ENCODE results near the gene SELENOO. TPM values are rescaled to one million over a fixed set of nuclear protein-coding genes. Genes with fewer than 3 reads are reported as not detected.

The SELENOO gene
- total RNA-seq, 1 experiment from 2014 or later = 21.9 TPM

GRCh38 chr22:50169181-50169759, 31.5 kb upstream of the SELENOO start:
- Mint-ChIP-seq H3K36me3 (ENCODE audit: insufficient read depth, unreplicated experiment) (peaks cover 6% of the 10 kb centered on the region), H3K4me3 (ENCODE audit: unreplicated experiment) (peak overlapping the region; percentile 55), H3K4me1 (ENCODE audit: insufficient read depth, unreplicated experiment) (no peaks in the 10 kb centered on the region), H3K27ac (ENCODE audit: low read depth, unreplicated experiment) (no peak overlapping the region), H3K27me3 (ENCODE audit: insufficient read depth, unreplicated experiment) (peaks cover 18% of the 10 kb centered on the region), H3K9me3 (ENCODE audit: unreplicated experiment) (no peaks in the 10 kb centered on the region)
- ChIA-PET POLR2A (no interaction called here), CTCF (no interaction called here)
- no TSS peak for BruUV-seq (replicated peaks)
- TF ChIP-seq CTCF (IDR thresholded peaks at IDR 0.05; ENCODE audit: unreplicated experiment) = no peak
- no peak for DNase-seq (ENCODE audit: unreplicated experiment)
- intact Hi-C loops (cut with micrococcal nuclease) = no loop called here

- ChIA-PET POLR2A (no interaction called here), CTCF (no interaction called here)
- Mint-ChIP-seq H3K27me3 (ENCODE audit: insufficient read depth, unreplicated experiment) (peaks cover 18% of the 10 kb centered on the region), H3K4me1 (ENCODE audit: insufficient read depth, unreplicated experiment) (no peaks in the 10 kb centered on the region), H3K27ac (ENCODE audit: low read depth, unreplicated experiment) (no peak overlapping the region), H3K9me3 (ENCODE audit: unreplicated experiment) (no peaks in the 10 kb centered on the region), H3K4me3 (ENCODE audit: unreplicated experiment) (peak overlapping the region; percentile 56), H3K36me3 (ENCODE audit: insufficient read depth, unreplicated experiment) (peaks cover 6% of the 10 kb centered on the region)
- intact Hi-C loops (cut with micrococcal nuclease) = no loop called here
- TF ChIP-seq CTCF (IDR thresholded peaks at IDR 0.05; ENCODE audit: unreplicated experiment) = no peak
- BruUV-seq (replicated peaks) = no TSS peak
- DNase-seq (ENCODE audit: unreplicated experiment) = no peak
Measured at GRCh38 chr22:50169774-50170341, 31.0 kb upstream of the SELENOO start.

- POLR2A ChIA-PET = no interaction called here
- no TSS peak for BruUV-seq (replicated peaks)
- intact Hi-C loops (cut with micrococcal nuclease) = no loop called here
- Mint-ChIP-seq H3K9me3 (ENCODE audit: unreplicated experiment) (no peaks in the 10 kb centered on the region), H3K36me3 (ENCODE audit: insufficient read depth, unreplicated experiment) (peaks cover 6% of the 10 kb centered on the region), H3K27ac (ENCODE audit: low read depth, unreplicated experiment) (no peak within 1 kb of the TSS), H3K27me3 (ENCODE audit: insufficient read depth, unreplicated experiment) (peaks cover 18% of the 10 kb centered on the region), H3K4me3 (ENCODE audit: unreplicated experiment) (peak within 1 kb of the TSS; percentile 68), H3K4me1 (ENCODE audit: insufficient read depth, unreplicated experiment) (no peaks in the 10 kb centered on the region)
- CTCF ChIA-PET = interaction anchor here (1.1 kb wide), 1 partner anchor 20 kb away, joined by 4 read pairs; no protein-coding TSS in a partner anchor
- no peak for DNase-seq (ENCODE audit: unreplicated experiment)
- no peak for TF ChIP-seq CTCF (IDR thresholded peaks at IDR 0.05; ENCODE audit: unreplicated experiment)
Measured at GRCh38 chr22:50170453-50171318, 30.1 kb upstream of the SELENOO start, which contains the start of gene PANX2. Gene PANX2, plus strand, starts transcription at chr22:50170731. Its CDS starts 0 bp downstream, at chr22:50170731.

- DNase-seq (ENCODE audit: unreplicated experiment) = no peak
- no TSS peak for BruUV-seq (replicated peaks)
- no peaks in the 10 kb centered on the region for H3K9me3 Mint-ChIP-seq (ENCODE audit: unreplicated experiment)
- intact Hi-C loops (cut with micrococcal nuclease) = no loop called here
- peak overlapping the region; percentile 68 for H3K4me3 Mint-ChIP-seq (ENCODE audit: unreplicated experiment)
- CTCF ChIA-PET = interaction anchor here (0.6 to 1.1 kb wide), 2 partner anchors 19 to 179 kb away, joined by 4 read pairs; no protein-coding TSS in a partner anchor
- H3K27ac Mint-ChIP-seq (ENCODE audit: low read depth, unreplicated experiment) = no peak overlapping the region
- peaks cover 18% of the 10 kb centered on the region for H3K27me3 Mint-ChIP-seq (ENCODE audit: insufficient read depth, unreplicated experiment)
- no peak for TF ChIP-seq CTCF (IDR thresholded peaks at IDR 0.05; ENCODE audit: unreplicated experiment)
- peaks cover 6% of the 10 kb centered on the region for H3K36me3 Mint-ChIP-seq (ENCODE audit: insufficient read depth, unreplicated experiment)
- POLR2A ChIA-PET = no interaction called here
- H3K4me1 Mint-ChIP-seq (ENCODE audit: insufficient read depth, unreplicated experiment) = no peaks in the 10 kb centered on the region
Measured at GRCh38 chr22:50171319-50171964, 29.4 kb upstream of the SELENOO start.
